ENCODE data around the gene GAB4. TPM values are rescaled to one million over a fixed set of nuclear protein-coding genes. Genes with fewer than 3 reads are reported as not detected.

Gene GAB4
- total and polyA plus RNA-seq, 2 experiments from 2014 or later: 1.5 to 1.7 TPM

- H3K27me3 Mint-ChIP-seq (ENCODE audit: insufficient read depth, low read depth, poor library complexity): peaks cover 14% of the 10 kb centered on the region
- H3K4me3 Mint-ChIP-seq: no peak overlapping the region
- no peak overlapping the region for H3K27ac ChIP-seq (ENCODE audit: low read depth)
- no peak for DNase-seq (ENCODE audit: low spot score)
- H3K9me2 ChIP-seq (ENCODE audit: insufficient read depth): 0 out of 2 replicates have a peak, but pooled peaks cover 4% of the 10 kb centered on the region
- H3K4me3 ChIP-seq: no peak overlapping the region
- H3K27me3 ChIP-seq (ENCODE audit: insufficient read depth): no peaks in the 10 kb centered on the region
- H3F3A ChIP-seq (replicated peaks; ENCODE audit: low read depth): no peaks in the 10 kb centered on the region
- H4K20me1 ChIP-seq (replicated peaks; ENCODE audit: insufficient read depth): no peaks in the 10 kb centered on the region
- H3K79me2 ChIP-seq (replicated peaks; ENCODE audit: insufficient read depth): no peaks in the 10 kb centered on the region
- H3K4me1 ChIP-seq (ENCODE audit: insufficient read depth): no peaks in the 10 kb centered on the region
- no peak for ATAC-seq
- peaks cover 16% of the 10 kb centered on the region; the same call in 2 of the 3 replicates for H3K36me3 Mint-ChIP-seq (ENCODE audit: low read depth)
- no peak overlapping the region for H2AFZ ChIP-seq
- H3K36me3 ChIP-seq (ENCODE audit: insufficient read depth): no peaks in the 10 kb centered on the region
- no peak for TF ChIP-seq REST (IDR thresholded peaks at IDR 0.05; ENCODE audit: unreplicated experiment)
- no peaks in the 10 kb centered on the region for H3K4me1 Mint-ChIP-seq
- no peak overlapping the region for H3K27ac Mint-ChIP-seq
- H3K4me2 ChIP-seq: no peak overlapping the region
- H3K9me3 Mint-ChIP-seq: peaks cover 91% of the 10 kb centered on the region
These were observed 44.7 kb downstream of the GAB4 start for GRCh38 chr22:16963189-16963945.

GRCh38 chr22:16962501-16962900, 45.5 kb downstream of the GAB4 start:
- no peaks in the 10 kb centered on the region for H3K79me2 ChIP-seq (replicated peaks; ENCODE audit: insufficient read depth)
- Mint-ChIP-seq H3K4me1 (no peaks in the 10 kb centered on the region), H3K4me3 (no peak overlapping the region), H3K9me3 (peaks cover 85% of the 10 kb centered on the region), H3K27ac (no peak overlapping the region), H3K36me3 (ENCODE audit: low read depth) (peaks cover 16% of the 10 kb centered on the region; the same call in 2 of the 3 replicates), H3K27me3 (ENCODE audit: insufficient read depth, low read depth, poor library complexity) (peaks cover 14% of the 10 kb centered on the region)
- H2AFZ ChIP-seq: no peak overlapping the region
- H3K4me3 ChIP-seq: no peak overlapping the region
- no peak for ATAC-seq
- H3F3A ChIP-seq (replicated peaks; ENCODE audit: low read depth): no peaks in the 10 kb centered on the region
- no peak for DNase-seq (ENCODE audit: low spot score)
- H4K20me1 ChIP-seq (replicated peaks; ENCODE audit: insufficient read depth): no peaks in the 10 kb centered on the region
- H3K36me3 ChIP-seq (ENCODE audit: insufficient read depth): no peaks in the 10 kb centered on the region
- no peaks in the 10 kb centered on the region for H3K4me1 ChIP-seq (ENCODE audit: insufficient read depth)
- no peak overlapping the region for H3K4me2 ChIP-seq
- no peaks in the 10 kb centered on the region for H3K27me3 ChIP-seq (ENCODE audit: insufficient read depth)
- no peak overlapping the region for H3K27ac ChIP-seq (ENCODE audit: low read depth)
- H3K9me2 ChIP-seq (ENCODE audit: insufficient read depth): 0 out of 2 replicates have a peak, but pooled peaks cover 4% of the 10 kb centered on the region
- TF ChIP-seq ZNF462 (CRISPR knock-in tag; IDR thresholded peaks at IDR 0.05) (no peak), CREB1 (CRISPR knock-in tag; IDR thresholded peaks at IDR 0.05; ENCODE audit: low read depth) (no peak), POLR2AphosphoS5 (IDR thresholded peaks at IDR 0.05; ENCODE audit: low read depth) (no peak), STAT1 (IDR thresholded peaks at IDR 0.05; ENCODE audit: unreplicated experiment) (no peak), REST (IDR thresholded peaks at IDR 0.05; ENCODE audit: unreplicated experiment) (no peak), ZNF114 (CRISPR knock-in tag; IDR thresholded peaks at IDR 0.05) (no peak), EZH2phosphoT487 (IDR thresholded peaks at IDR 0.05; ENCODE audit: unreplicated experiment) (no peak)
